Right cardiac atrium (tissue), 5 donors: ENCODE results near the gene SMARCA4. TPM values are rescaled to one million over a fixed set of nuclear protein-coding genes. Genes with fewer than 3 reads are reported as not detected.

ENCODE experiments used
- ATAC-seq, 2 donors: fragments of 200-7000 bp; cut with Tn5 transposase; one replicate each; pipeline versions ENCODE4 v1.8.0 to v1.9.1; 2020; ENCODE audit warnings: moderate library complexity in 2 of 2, mild to moderate bottlenecking in 1 of 2
- DNase-seq, 3 donors: peaks; one replicate each; pipeline ENCODE4 v3.0.0-alpha.2; 2020
- H3K27ac ChIP-seq: one replicate; pipeline ENCODE4 v1.5.1; 2013; ENCODE audit warnings: mild to moderate bottlenecking, low read length, control low read depth, moderate library complexity
- H3K27me3 ChIP-seq: one replicate; pipeline ENCODE4 v1.6.1; 2013; ENCODE audit not compliant: control insufficient read depth, insufficient read depth
- H3K4me1 ChIP-seq: one replicate; pipeline ENCODE4 v1.6.1; 2013; ENCODE audit warnings: low read length; ENCODE audit not compliant: control insufficient read depth, insufficient read depth
- H3K4me3 ChIP-seq: one replicate; pipeline ENCODE4 v1.5.1; 2013; ENCODE audit warnings: low read length, control low read depth
- H3K9me3 ChIP-seq: one replicate; pipeline ENCODE4 v1.6.1; 2013; ENCODE audit warnings: low read length; ENCODE audit not compliant: control insufficient read depth
- WGBS: extraction: QIAGEN DNeasy Blood & Tissue Kit; methylation state at CpG from one replicate; pipeline ENCODE4 v1.1.7; 2013; 5-methylcytosine and 5-hydroxymethylcytosine counted together
- intact Hi-C, 4 donors: fragments of 100-400 bp; cut with DNase I; formaldehyde crosslinking; loops; one replicate each; pipeline versions ENCODE4 v1.11.0 to v1.14.0; 2022 to 2023
- polyA plus RNA-seq: library from polyadenylated mRNA; stranded (reverse); fragments of 200-250 nt; gene quantifications from one replicate; pipeline ENCODE4 v1.2.3, GENCODE V29; 2013
- total RNA-seq, 4 donors: library from RNA; stranded (reverse); fragmentation: NEBNext Ultra II Directional; extraction: Animal tissue kit (Norgen Biotek cat#: 25700); gene quantifications; one replicate each; pipeline ENCODE4 v1.2.1, GENCODE V29; 2021
- donor health status: healthy with polysubstance abuse.
- donor health status: DM: no; HTN: yes; CAD: no.
- donor health status: DM: no; HTN: no; CAD: no.
- donor health status: DM: no; HTN: yes; CAD: no; lungs with severe emphysema.
- donor health status: DM: yes; HTN: yes; CAD: no.

SMARCA4 gene
- total and polyA plus RNA-seq, 5 donors = 33.1 to 49.6 (median 44.4) TPM

GRCh38 chr19:11024259-11024658, 63.4 kb downstream of the SMARCA4 start:
- peak in 1 of 3 donors; percentile 26 for DNase-seq
- ATAC-seq = no peak
- Histone ChIP-seq H3K27me3 (no peaks in the 10 kb centered on the region), H3K9me3 (no peaks in the 10 kb centered on the region), H3K4me1 (no peaks in the 10 kb centered on the region), H3K27ac (no peak overlapping the region), H3K4me3 (no peak overlapping the region)
- intact Hi-C loops = no loop called here
- WGBS = 89% methylated on average over 13 of the region's 13 CpGs

DNA sequence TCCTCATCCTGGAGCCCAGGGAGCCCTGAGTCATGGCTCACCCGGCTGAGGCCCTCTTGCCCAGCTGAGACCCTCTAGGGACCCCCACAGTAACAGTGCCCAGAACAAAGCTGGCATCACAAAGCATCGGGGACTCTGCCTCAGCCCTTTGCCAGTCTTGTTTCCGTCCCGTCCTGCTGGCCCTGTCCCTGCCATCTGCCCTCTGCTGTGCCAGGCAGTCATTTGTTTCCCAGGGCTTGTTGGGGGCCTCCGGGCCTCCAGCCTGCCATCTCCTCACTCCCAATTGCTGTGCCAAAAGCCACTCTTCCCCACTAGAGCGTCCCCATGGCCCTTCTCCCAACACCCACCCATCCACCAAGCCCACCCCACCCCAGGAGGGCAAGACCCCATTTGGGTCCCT, 64.2 kb downstream of the SMARCA4 start:
- DNase-seq (no peak), ATAC-seq (no peak)
- Histone ChIP-seq H3K27ac (no peak overlapping the region), H3K4me3 (no peak overlapping the region), H3K9me3 (no peaks in the 10 kb centered on the region), H3K4me1 (no peaks in the 10 kb centered on the region), H3K27me3 (no peaks in the 10 kb centered on the region)
- intact Hi-C loops = no loop called here
- 88% methylated on average over 6 of the region's 6 CpGs for WGBS

DNA sequence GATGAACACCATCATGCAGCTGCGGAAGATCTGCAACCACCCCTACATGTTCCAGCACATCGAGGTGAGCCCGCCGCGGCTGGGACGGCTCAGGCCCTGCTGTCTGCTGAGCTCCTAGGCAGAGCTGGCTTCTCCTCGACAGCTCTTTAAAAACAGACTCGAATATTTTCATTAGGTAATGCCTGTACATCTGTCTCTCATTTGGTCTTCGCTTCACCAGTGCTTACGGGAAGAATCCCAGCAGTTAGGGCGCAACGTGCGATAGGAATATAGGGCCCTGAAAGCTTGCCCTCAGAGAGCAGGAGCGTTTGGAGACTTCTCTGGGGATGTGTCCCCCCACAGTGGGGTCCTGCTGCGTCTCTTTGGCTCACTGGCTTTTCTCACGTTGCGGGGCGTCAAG, 64.6 kb downstream of the SMARCA4 start:
- H3K27me3 ChIP-seq = no peaks in the 10 kb centered on the region
- DNase-seq (no peak), ATAC-seq (no peak)
- intact Hi-C loops = no loop called here
- H3K4me3 ChIP-seq = no peak overlapping the region
- WGBS = 91% methylated on average over 18 of the region's 18 CpGs
- no peaks in the 10 kb centered on the region for H3K4me1 ChIP-seq
- no peak overlapping the region for H3K27ac ChIP-seq
- no peaks in the 10 kb centered on the region for H3K9me3 ChIP-seq

GRCh38 chr19:11025997-11026396, 65.2 kb downstream of the SMARCA4 start:
- ATAC-seq = no peak
- WGBS = 91% methylated on average over 16 of the region's 16 CpGs
- Histone ChIP-seq H3K27me3 (no peaks in the 10 kb centered on the region), H3K4me3 (no peak overlapping the region), H3K9me3 (no peaks in the 10 kb centered on the region), H3K4me1 (no peaks in the 10 kb centered on the region), H3K27ac (no peak overlapping the region)
- peak in 1 of 3 donors; percentile 41 for DNase-seq
- intact Hi-C loops = no loop called here

GRCh38 chr19:11027381-11027780, 66.6 kb downstream of the SMARCA4 start:
- intact Hi-C loops = no loop called here
- WGBS = 86% methylated on average over 14 of the region's 14 CpGs

GRCh38 chr19:11028146-11028545, 67.3 kb downstream of the SMARCA4 start:
- DNase-seq (no peak), ATAC-seq (no peak)
- Histone ChIP-seq H3K4me1 (no peaks in the 10 kb centered on the region), H3K27me3 (no peaks in the 10 kb centered on the region), H3K4me3 (no peak overlapping the region), H3K27ac (no peak overlapping the region), H3K9me3 (no peaks in the 10 kb centered on the region)
- WGBS = 97% methylated on average over 4 of the region's 4 CpGs
- intact Hi-C loops = no loop called here

More at GRCh38 chr19:11027381-11027780, 66.6 kb downstream of the SMARCA4 start:
- ATAC-seq (no peak), DNase-seq (peak in 1 of 3 donors; percentile 27)
- H3K9me3 ChIP-seq = no peaks in the 10 kb centered on the region
- H3K27me3 ChIP-seq = no peaks in the 10 kb centered on the region
- no peak overlapping the region for H3K27ac ChIP-seq
- H3K4me1 ChIP-seq = no peaks in the 10 kb centered on the region
- H3K4me3 ChIP-seq = no peak overlapping the region

GRCh38 chr19:11031421-11032070, 70.7 kb downstream of the SMARCA4 start:
- no peak for DNase-seq
- H3K4me1 ChIP-seq = no peaks in the 10 kb centered on the region
- no peaks in the 10 kb centered on the region for H3K9me3 ChIP-seq
- 92% methylated on average over 21 of the region's 21 CpGs for WGBS
- H3K27ac ChIP-seq = no peak overlapping the region
- no peaks in the 10 kb centered on the region for H3K27me3 ChIP-seq
- no peak for ATAC-seq
- intact Hi-C loops = loop anchor here (10.0 kb wide), 2 partner anchors 73 to 173 kb away; no protein-coding TSS in a partner anchor
- H3K4me3 ChIP-seq = no peak overlapping the region

GRCh38 chr19:11033251-11033650, 72.4 kb downstream of the SMARCA4 start:
- no peaks in the 10 kb centered on the region for H3K9me3 ChIP-seq
- no peak overlapping the region for H3K4me3 ChIP-seq
- 88% methylated on average over 22 of the region's 22 CpGs for WGBS
- intact Hi-C loops = loop anchor here (10.0 kb wide), 2 partner anchors 72 to 172 kb away; no protein-coding TSS in a partner anchor
- H3K4me1 ChIP-seq = no peaks in the 10 kb centered on the region
- DNase-seq (no peak), ATAC-seq (no peak)
- no peaks in the 10 kb centered on the region for H3K27me3 ChIP-seq
- no peak overlapping the region for H3K27ac ChIP-seq

GRCh38 chr19:11033763-11034162, 72.9 kb downstream of the SMARCA4 start:
- ATAC-seq = no peak
- H3K4me3 ChIP-seq = no peak overlapping the region
- H3K27me3 ChIP-seq = no peaks in the 10 kb centered on the region
- intact Hi-C loops = loop anchor here (10.0 kb wide), 2 partner anchors 71 to 171 kb away; no protein-coding TSS in a partner anchor
- DNase-seq = no peak
- H3K27ac ChIP-seq = no peak overlapping the region
- WGBS = 92% methylated on average over 35 of the region's 35 CpGs
- no peaks in the 10 kb centered on the region for H3K4me1 ChIP-seq
- H3K9me3 ChIP-seq = no peaks in the 10 kb centered on the region

DNA sequence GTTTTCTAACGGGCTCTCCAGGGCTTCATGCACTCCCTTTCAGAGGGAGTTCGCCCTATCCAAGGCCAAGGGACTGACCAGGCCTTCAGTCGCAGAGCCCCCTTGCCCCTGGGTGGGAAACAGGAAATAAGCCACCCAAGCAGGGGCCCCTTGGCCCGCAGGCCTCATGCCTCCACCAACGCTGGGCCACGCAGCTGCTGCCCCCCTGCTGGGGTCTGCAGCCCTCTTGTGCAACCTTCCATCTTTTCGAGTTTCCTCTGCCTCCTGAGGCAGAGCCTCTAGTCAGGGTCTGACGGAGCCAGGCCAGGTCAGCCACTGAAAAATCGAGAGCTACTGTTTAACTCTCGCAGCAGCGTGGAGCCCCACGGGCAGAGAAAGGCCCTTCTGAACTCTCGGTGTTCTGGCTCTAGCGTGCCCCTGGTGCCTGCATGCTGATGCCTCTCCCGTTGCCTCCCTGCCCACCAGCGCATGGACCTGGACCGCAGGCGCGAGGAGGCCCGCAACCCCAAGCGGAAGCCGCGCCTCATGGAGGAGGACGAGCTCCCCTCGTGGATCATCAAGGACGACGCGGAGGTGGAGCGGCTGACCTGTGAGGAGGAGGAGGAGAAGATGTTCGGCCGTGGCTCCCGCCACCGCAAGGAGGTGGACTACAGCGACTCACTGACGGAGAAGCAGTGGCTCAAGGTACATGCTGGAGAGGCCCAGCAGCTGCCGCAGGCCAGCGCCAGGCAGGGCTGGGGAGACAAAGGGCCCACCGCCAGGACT, 73.8 kb downstream of the SMARCA4 start:
- Histone ChIP-seq H3K4me1 (no peaks in the 10 kb centered on the region), H3K9me3 (no peaks in the 10 kb centered on the region), H3K4me3 (no peak overlapping the region), H3K27me3 (no peaks in the 10 kb centered on the region), H3K27ac (no peak overlapping the region)
- ATAC-seq = no peak
- intact Hi-C loops = loop anchor here (5.0 to 10.0 kb wide), 3 partner anchors 70 to 170 kb away; no protein-coding TSS in a partner anchor
- 90% methylated on average over 38 of the region's 38 CpGs for WGBS
- DNase-seq = no peak
